ENCODE measurements around the gene DCLK3.

The DCLK3 gene

GRCh38 chr3:36763850-36764703, at the start of gene DCLK3:
Gene DCLK3, minus strand, starts transcription at chr3:36764553. Its CDS starts 290 bp downstream, at chr3:36764263.
- DNase-seq: no peak

GRCh38 chr3:36813305-36813704, 49.0 kb upstream of the DCLK3 start:
- no peak for DNase-seq

- no peak for DNase-seq
These were observed 47.9 kb upstream of the DCLK3 start for GRCh38 chr3:36812240-36812639.

GRCh38 chr3:36811768-36812167, 47.4 kb upstream of the DCLK3 start:
- no peak for DNase-seq

- no peak for DNase-seq
These were observed 40.1 kb upstream of the DCLK3 start for GRCh38 chr3:36804295-36805055.

- DNase-seq: no peak
These were observed 38.9 kb upstream of the DCLK3 start for GRCh38 chr3:36803091-36803791.

GRCh38 chr3:36800533-36801116, 36.3 kb upstream of the DCLK3 start:
- no peak for DNase-seq

- no peak for DNase-seq
These were observed 32.5 kb upstream of the DCLK3 start for GRCh38 chr3:36796881-36797280.

- no peak for DNase-seq
These were observed 31.8 kb upstream of the DCLK3 start for GRCh38 chr3:36796161-36796560.

- DNase-seq: no peak
These were observed 31.3 kb upstream of the DCLK3 start for GRCh38 chr3:36795622-36796021.

- peak; percentile 2 for DNase-seq
These were observed 28.0 kb upstream of the DCLK3 start for GRCh38 chr3:36792342-36792741.

- no peak for DNase-seq
These were observed 26.4 kb upstream of the DCLK3 start for GRCh38 chr3:36790765-36791164.

- DNase-seq: no peak
These were observed 22.9 kb upstream of the DCLK3 start for GRCh38 chr3:36786921-36787890.

- DNase-seq: no peak
These were observed 19.8 kb upstream of the DCLK3 start for GRCh38 chr3:36784138-36784635.

GRCh38 chr3:36777424-36778218, 13.3 kb upstream of the DCLK3 start:
- no peak for DNase-seq

GRCh38 chr3:36776436-36776835, 12.1 kb upstream of the DCLK3 start:
- DNase-seq: no peak

GRCh38 chr3:36774052-36774451, 9.7 kb upstream of the DCLK3 start:
- no peak for DNase-seq

- DNase-seq: no peak
These were observed 7.6 kb upstream of the DCLK3 start for GRCh38 chr3:36771931-36772330.

GRCh38 chr3:36769926-36770325, 5.6 kb upstream of the DCLK3 start:
- no peak for DNase-seq

- no peak for DNase-seq
These were observed 751 bp upstream of the DCLK3 start for GRCh38 chr3:36765104-36765503.

- no peak for DNase-seq
These were observed 318 bp upstream of the DCLK3 start for GRCh38 chr3:36764704-36765038.

Measured in activated CD4-positive, alpha-beta T cell treated with anti-CD3 and anti-CD28 coated beads, Interleukin-2, amount 50 U/mL, for 1 hour (primary cell).